Activated T-helper 17 cell treated with anti-CD3 and anti-CD28 coated beads, Interleukin-2, amount 50 U/mL, for 72 hours (primary cell): ENCODE results near the gene BRD4. TPM values are rescaled to one million over a fixed set of nuclear protein-coding genes. Genes with fewer than 3 reads are reported as not detected.

Source experiments
- ATAC-seq: fragments of 150-1000 bp; cut with Tn5 transposase; replicated peaks from 2 replicates; pipeline ENCODE4 v1.10.0; 2021; ENCODE audit warnings: mild to moderate bottlenecking, moderate library complexity
- H3K27ac Mint-ChIP-seq: one replicate; pipeline ENCODE4 v1.8.0; 2022; ENCODE audit warnings: mixed read lengths
- H3K27me3 Mint-ChIP-seq: one replicate; pipeline ENCODE4 v1.8.0; 2022; ENCODE audit warnings: mixed read lengths
- H3K36me3 Mint-ChIP-seq: one replicate; pipeline ENCODE4 v1.8.0; 2022; ENCODE audit warnings: low read depth, mild to moderate bottlenecking, mixed read lengths
- H3K4me1 Mint-ChIP-seq: one replicate; pipeline ENCODE4 v1.8.0; 2022; ENCODE audit warnings: mixed read lengths
- H3K4me3 Mint-ChIP-seq: one replicate; pipeline ENCODE4 v1.8.0; 2022; ENCODE audit warnings: mild to moderate bottlenecking, mixed read lengths
- H3K9me3 Mint-ChIP-seq: one replicate; pipeline ENCODE4 v1.8.0; 2022; ENCODE audit warnings: mixed read lengths
- total RNA-seq, 2 donors: library from RNA; stranded (reverse); gene quantifications; one replicate each; pipeline ENCODE4 v1.2.3, GENCODE V29; 2022

Gene BRD4
- total RNA-seq, 2 donors from 2014 or later, result 90.4 to 96.7 TPM

- Mint-ChIP-seq H3K4me1 (peaks cover 15% of the 10 kb centered on the region), H3K27ac (no peak overlapping the region), H3K4me3 (no peak overlapping the region), H3K9me3 (no peaks in the 10 kb centered on the region), H3K27me3 (no peaks in the 10 kb centered on the region), H3K36me3 (peaks cover 97% of the 10 kb centered on the region)
- no peak for ATAC-seq
These were observed 67.5 kb downstream of the BRD4 start for GRCh38 chr19:15264933-15265206.

GRCh38 chr19:15264061-15264932 lies 68.0 kb downstream of the BRD4 start:
- no peaks in the 10 kb centered on the region for H3K27me3 Mint-ChIP-seq
- peaks cover 97% of the 10 kb centered on the region for H3K36me3 Mint-ChIP-seq
- no peaks in the 10 kb centered on the region for H3K9me3 Mint-ChIP-seq
- no peak overlapping the region for H3K27ac Mint-ChIP-seq
- peak; percentile 58 for ATAC-seq
- H3K4me1 Mint-ChIP-seq, result peaks cover 11% of the 10 kb centered on the region
- no peak overlapping the region for H3K4me3 Mint-ChIP-seq

GRCh38 chr19:15263361-15263985 lies 68.9 kb downstream of the BRD4 start:
- Mint-ChIP-seq H3K9me3 (no peaks in the 10 kb centered on the region), H3K36me3 (peaks cover 97% of the 10 kb centered on the region), H3K4me3 (no peak overlapping the region), H3K4me1 (peaks cover 8% of the 10 kb centered on the region), H3K27me3 (no peaks in the 10 kb centered on the region), H3K27ac (no peak overlapping the region)
- ATAC-seq, result no peak

- ATAC-seq, result no peak
- H3K4me1 Mint-ChIP-seq, result no peaks in the 10 kb centered on the region
- H3K27ac Mint-ChIP-seq, result no peak overlapping the region
- H3K4me3 Mint-ChIP-seq, result no peak overlapping the region
- H3K9me3 Mint-ChIP-seq, result no peaks in the 10 kb centered on the region
- H3K27me3 Mint-ChIP-seq, result no peaks in the 10 kb centered on the region
- peaks cover 97% of the 10 kb centered on the region for H3K36me3 Mint-ChIP-seq
These were observed 70.3 kb downstream of the BRD4 start for GRCh38 chr19:15262011-15262410.

GRCh38 chr19:15260939-15261338 lies 71.4 kb downstream of the BRD4 start:
- Mint-ChIP-seq H3K27me3 (no peaks in the 10 kb centered on the region), H3K4me3 (no peak overlapping the region), H3K9me3 (no peaks in the 10 kb centered on the region), H3K27ac (peak overlapping the region; percentile 43), H3K36me3 (peaks cover 100% of the 10 kb centered on the region), H3K4me1 (no peaks in the 10 kb centered on the region)
- ATAC-seq, result no peak

GRCh38 chr19:15259907-15260306 lies 72.4 kb downstream of the BRD4 start:
- Mint-ChIP-seq H3K27me3 (no peaks in the 10 kb centered on the region), H3K9me3 (no peaks in the 10 kb centered on the region), H3K27ac (no peak overlapping the region), H3K4me1 (no peaks in the 10 kb centered on the region), H3K36me3 (peaks cover 100% of the 10 kb centered on the region), H3K4me3 (no peak overlapping the region)
- ATAC-seq, result no peak

- no peak for ATAC-seq
- H3K36me3 Mint-ChIP-seq, result peaks cover 100% of the 10 kb centered on the region
- no peaks in the 10 kb centered on the region for H3K27me3 Mint-ChIP-seq
- H3K27ac Mint-ChIP-seq, result no peak overlapping the region
- no peak overlapping the region for H3K4me3 Mint-ChIP-seq
- H3K4me1 Mint-ChIP-seq, result no peaks in the 10 kb centered on the region
- H3K9me3 Mint-ChIP-seq, result no peaks in the 10 kb centered on the region
These were observed 74.6 kb downstream of the BRD4 start for GRCh38 chr19:15257782-15258181.

- no peaks in the 10 kb centered on the region for H3K9me3 Mint-ChIP-seq
- no peaks in the 10 kb centered on the region for H3K4me1 Mint-ChIP-seq
- ATAC-seq, result no peak
- no peak overlapping the region for H3K4me3 Mint-ChIP-seq
- no peak overlapping the region for H3K27ac Mint-ChIP-seq
- no peaks in the 10 kb centered on the region for H3K27me3 Mint-ChIP-seq
- H3K36me3 Mint-ChIP-seq, result peaks cover 100% of the 10 kb centered on the region
These were observed 75.5 kb downstream of the BRD4 start for GRCh38 chr19:15256708-15257331.

- no peak for ATAC-seq
- H3K9me3 Mint-ChIP-seq, result no peaks in the 10 kb centered on the region
- no peak overlapping the region for H3K27ac Mint-ChIP-seq
- H3K4me1 Mint-ChIP-seq, result no peaks in the 10 kb centered on the region
- H3K4me3 Mint-ChIP-seq, result no peak overlapping the region
- H3K27me3 Mint-ChIP-seq, result no peaks in the 10 kb centered on the region
- H3K36me3 Mint-ChIP-seq, result peaks cover 96% of the 10 kb centered on the region
These were observed 76.9 kb downstream of the BRD4 start for GRCh38 chr19:15255359-15255990.

- Mint-ChIP-seq H3K4me3 (no peak overlapping the region), H3K27me3 (no peaks in the 10 kb centered on the region), H3K27ac (no peak overlapping the region), H3K36me3 (peaks cover 94% of the 10 kb centered on the region), H3K9me3 (no peaks in the 10 kb centered on the region), H3K4me1 (no peaks in the 10 kb centered on the region)
- no peak for ATAC-seq
These were observed 77.8 kb downstream of the BRD4 start for GRCh38 chr19:15254547-15254946.

GRCh38 chr19:15253513-15253912 lies 78.8 kb downstream of the BRD4 start:
- no peaks in the 10 kb centered on the region for H3K27me3 Mint-ChIP-seq
- H3K4me1 Mint-ChIP-seq, result no peaks in the 10 kb centered on the region
- no peak overlapping the region for H3K27ac Mint-ChIP-seq
- no peak for ATAC-seq
- H3K36me3 Mint-ChIP-seq, result peaks cover 94% of the 10 kb centered on the region
- no peak overlapping the region for H3K4me3 Mint-ChIP-seq
- no peaks in the 10 kb centered on the region for H3K9me3 Mint-ChIP-seq

- H3K36me3 Mint-ChIP-seq, result peaks cover 94% of the 10 kb centered on the region
- H3K27me3 Mint-ChIP-seq, result no peaks in the 10 kb centered on the region
- no peak overlapping the region for H3K4me3 Mint-ChIP-seq
- H3K27ac Mint-ChIP-seq, result no peak overlapping the region
- no peak for ATAC-seq
- no peaks in the 10 kb centered on the region for H3K4me1 Mint-ChIP-seq
- H3K9me3 Mint-ChIP-seq, result no peaks in the 10 kb centered on the region
These were observed 79.3 kb downstream of the BRD4 start for GRCh38 chr19:15253061-15253460.

- H3K27me3 Mint-ChIP-seq, result no peaks in the 10 kb centered on the region
- no peak overlapping the region for H3K27ac Mint-ChIP-seq
These were observed 79.8 kb downstream of the BRD4 start for GRCh38 chr19:15252398-15253018.

GRCh38 chr19:15251749-15252397 lies 80.5 kb downstream of the BRD4 start:
- no peak overlapping the region for H3K27ac Mint-ChIP-seq
- H3K4me1 Mint-ChIP-seq, result no peaks in the 10 kb centered on the region
- no peaks in the 10 kb centered on the region for H3K9me3 Mint-ChIP-seq
- peaks cover 91% of the 10 kb centered on the region for H3K36me3 Mint-ChIP-seq
- no peak overlapping the region for H3K4me3 Mint-ChIP-seq
- H3K27me3 Mint-ChIP-seq, result no peaks in the 10 kb centered on the region
- ATAC-seq, result no peak

More at GRCh38 chr19:15252398-15253018, 79.8 kb downstream of the BRD4 start:
- Mint-ChIP-seq H3K4me1 (no peaks in the 10 kb centered on the region), H3K36me3 (peaks cover 94% of the 10 kb centered on the region), H3K4me3 (no peak overlapping the region), H3K9me3 (no peaks in the 10 kb centered on the region)
- no peak for ATAC-seq
